NB4 (cell line): Measurements from ENCODE around the gene CHRFAM7A.
"Not testable (repeated sequence)": the region's sequence is repeated elsewhere in the genome, so short reads cannot be mapped to it uniquely, and the experiment has no call there.

ENCODE experiments used
- CTCF ChIP-seq: IDR thresholded peaks from one replicate; pipeline ENCODE4 v1.5.1; 2012; ENCODE audit warnings: low read depth, low read length
- MAX ChIP-seq: IDR thresholded peaks from 2 replicates; pipeline ENCODE4 v1.6.1; 2011; ENCODE audit warnings: low read depth, low read length

- not testable (repeated sequence) for TF ChIP-seq CTCF, MAX
These were observed 27.4 kb upstream of the CHRFAM7A start for GRCh38 chr15:30420723-30421122.
